ENCODE data around the gene RPL35. TPM values are rescaled to one million over a fixed set of nuclear protein-coding genes. Genes with fewer than 3 reads are reported as not detected.
A peak's percentile ranks its signal among the peaks of the same experiment; 100 is the strongest.

The RPL35 gene
- total and polyA plus RNA-seq, 2 of the 8 experiments (the other 6 are each of a cell fraction or from before 2014, with no cell fraction given), result 1,831 to 2,448 TPM

GRCh38 chr9:124875501-124875900 is 13.7 kb upstream of the RPL35 start:
- Histone ChIP-seq H3K79me1 (ENCODE audit: low read depth, low read length) (peaks cover 11% of the 10 kb centered on the region; the same call in 1 of the 2 replicates), H3K79me2 (ENCODE audit: control insufficient read depth in 1 of 2, insufficient read depth in 2 of 2, low read length in 2 of 2) (peaks cover 15 to 37% of the 10 kb centered on the region in 2 experiments), H4K20me1 (replicated peaks in 1 of 2; ENCODE audit: control insufficient read depth in 1 of 2, insufficient read depth in 2 of 2, low read length in 2 of 2) (peaks cover 19 to 32% of the 10 kb centered on the region in 2 experiments), H3K36me3 (ENCODE audit: control insufficient read depth in 2 of 4, insufficient read depth in 4 of 4, low read length in 3 of 4) (peaks cover 12 to 57% (median 28%) of the 10 kb centered on the region in 4 experiments), H4K5ac (ENCODE audit: insufficient read length, low read depth, low read length) (no peak overlapping the region), H3K27me3 (replicated peaks in 1 of 4; ENCODE audit: control insufficient read depth in 3 of 4, extremely low read depth in 1 of 4, insufficient read depth in 3 of 4, low read length in 3 of 4) (no peaks in the 10 kb centered on the region), H3K9me3 (ENCODE audit: insufficient read depth in 2 of 2, low read depth in 1 of 2, low read length in 1 of 2) (peaks cover 0 to 3% of the 10 kb centered on the region in 2 experiments; a peak in 1 of 4 replicates), H3K18ac (ENCODE audit: extremely low read depth, low read length) (no peak overlapping the region), H2BK12ac (ENCODE audit: low read depth, low read length) (no peak overlapping the region), H3K56ac (replicated peaks; ENCODE audit: insufficient read length, low read depth, low read length) (no peak overlapping the region), H3K14ac (ENCODE audit: insufficient read length) (no peak overlapping the region), H3K4me2 (ENCODE audit: insufficient read depth in 1 of 2, low read depth in 2 of 2, low read length in 2 of 2) (no peak overlapping the region), H3K23ac (ENCODE audit: insufficient read length) (no peak overlapping the region), H3K23me2 (ENCODE audit: low read depth, low read length) (peaks cover 4% of the 10 kb centered on the region; the same call in 1 of the 2 replicates), H3K4ac (replicated peaks; ENCODE audit: insufficient read length, low read depth, low read length) (no peak overlapping the region), H3K9ac (replicated peaks in 1 of 4; ENCODE audit: extremely low read depth in 1 of 4, low read depth in 3 of 4, low read length in 3 of 4) (no peak overlapping the region), H2BK120ac (replicated peaks; ENCODE audit: low read depth, low read length) (no peak overlapping the region), H2AK5ac (ENCODE audit: low read depth, low read length) (no peak overlapping the region), H2BK5ac (ENCODE audit: low read depth, low read length) (peak overlapping the region; percentile 16; the same call in 1 of the 2 replicates), H3K27ac (ENCODE audit: low read depth, low read length) (no peak overlapping the region), H3K4me1 (replicated peaks in 1 of 4; ENCODE audit: control insufficient read depth in 3 of 4, insufficient read depth in 4 of 4, low read length in 3 of 4) (peaks cover 2 to 11% (median 6%) of the 10 kb centered on the region in 4 experiments), H2BK15ac (ENCODE audit: low read length) (no peak overlapping the region), H4K8ac (ENCODE audit: extremely low read depth, insufficient read depth, low read length) (no peak overlapping the region), H2AFZ (ENCODE audit: low read length) (no peak overlapping the region), H2BK20ac (ENCODE audit: low read length) (no peak overlapping the region), H4K91ac (replicated peaks; ENCODE audit: insufficient read length, low read length) (no peak overlapping the region), H3K4me3 (ENCODE audit: extremely low read depth in 1 of 4, insufficient read depth in 2 of 4, low read depth in 3 of 4, low read length in 4 of 4) (no peak overlapping the region)
- FAIRE-seq (no peak), DNase-seq (ENCODE audit: low read depth in 1 of 2, low spot score in 2 of 2) (no peak)
- TF ChIP-seq CEBPB (IDR thresholded peaks at IDR 0.05; ENCODE audit: low read depth, low read length) (no peak), BRCA1 (IDR thresholded peaks at IDR 0.05; ENCODE audit: low read depth, low read length) (no peak), FOSL1 (IDR thresholded peaks at IDR 0.05; ENCODE audit: insufficient read depth, low read depth, low read length) (no peak), SIRT6 (IDR thresholded peaks at IDR 0.05; ENCODE audit: low read length) (no peak), BCL11A (IDR thresholded peaks at IDR 0.05; ENCODE audit: low read depth in 2 of 2, low read length in 2 of 2) (no peak), ZNF274 (IDR thresholded peaks at IDR 0.05; ENCODE audit: borderline replicate concordance, extremely low read depth, low read length) (no peak), CBX5 (IDR thresholded peaks at IDR 0.05; ENCODE audit: low read depth, low read length) (no peak), ATF2 (IDR thresholded peaks at IDR 0.05; ENCODE audit: low read length) (no peak)
- 96% methylated on average over 4 of the region's 6 CpGs; no CpG with 5 or more reads in 1 of the 2 experiments for WGBS, 2 experiments (ENCODE audit: extremely low coverage in 1 of 2, insufficient coverage in 1 of 2, insufficient read length in 1 of 2, insufficient replicate concordance in 2 of 2, low coverage in 1 of 2, low lambda C conversion rate in 2 of 2, missing lambda C conversion rate in 1 of 2)
- CTCF ChIA-PET (ENCODE audit: partially characterized antibody), result interaction anchor here (0.9 to 1.5 kb wide), 2 partner anchors 8 to 19 kb away, joined by 3 to 5 read pairs; no protein-coding TSS in a partner anchor
- POLR2A ChIA-PET (ENCODE audit: partially characterized antibody), result interaction anchor here (25.5 to 31.1 kb wide), 2 partner anchors 4 to 12 kb away, joined by 573 read pairs; partner anchors contain the start of genes ARPC5L, RPL35 and WDR38
